ENCODE measurements around the gene MRLN. TPM values are rescaled to one million over a fixed set of nuclear protein-coding genes. Genes with fewer than 3 reads are reported as not detected.

MRLN gene
- total RNA-seq, 4 donors from 2014 or later, result not detected

- no peak for TF ChIP-seq CTCF (IDR thresholded peaks at IDR 0.05)
- ATAC-seq (ENCODE audit: low FRiP score), result no peak
- DNase-seq (ENCODE audit: low spot score), result no peak
These were observed 28.9 kb downstream of the MRLN start for GRCh38 chr10:59724098-59724938.

GRCh38 chr10:59720377-59720776 is 32.9 kb downstream of the MRLN start:
- no peak for ATAC-seq (ENCODE audit: low FRiP score)

DNA sequence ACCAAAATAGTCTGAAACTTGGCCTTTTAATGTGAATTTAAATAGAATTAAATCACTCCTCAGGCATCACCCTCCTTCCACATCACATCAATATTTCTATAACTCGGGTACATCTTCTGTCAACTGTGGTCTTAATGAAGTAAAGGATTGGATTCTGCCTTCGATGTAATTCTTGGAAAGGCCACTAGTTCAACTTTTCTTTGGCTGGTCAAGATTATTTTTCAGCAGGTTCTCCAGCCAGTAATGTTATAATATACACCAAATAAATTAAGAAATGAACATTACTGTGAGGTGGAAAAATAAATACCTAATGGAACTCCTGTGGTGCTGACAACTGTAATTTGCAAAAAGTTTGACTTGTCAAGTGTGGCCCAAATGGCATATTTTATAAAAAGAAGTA is 33.9 kb downstream of the MRLN start:
- no peak for TF ChIP-seq CTCF (IDR thresholded peaks at IDR 0.05)
- DNase-seq (ENCODE audit: low spot score) (no peak), ATAC-seq (ENCODE audit: low FRiP score) (no peak)

More at GRCh38 chr10:59720377-59720776, 32.9 kb downstream of the MRLN start:
- no peak for TF ChIP-seq CTCF (IDR thresholded peaks at IDR 0.05)
- DNase-seq (ENCODE audit: low spot score), result no peak

DNA sequence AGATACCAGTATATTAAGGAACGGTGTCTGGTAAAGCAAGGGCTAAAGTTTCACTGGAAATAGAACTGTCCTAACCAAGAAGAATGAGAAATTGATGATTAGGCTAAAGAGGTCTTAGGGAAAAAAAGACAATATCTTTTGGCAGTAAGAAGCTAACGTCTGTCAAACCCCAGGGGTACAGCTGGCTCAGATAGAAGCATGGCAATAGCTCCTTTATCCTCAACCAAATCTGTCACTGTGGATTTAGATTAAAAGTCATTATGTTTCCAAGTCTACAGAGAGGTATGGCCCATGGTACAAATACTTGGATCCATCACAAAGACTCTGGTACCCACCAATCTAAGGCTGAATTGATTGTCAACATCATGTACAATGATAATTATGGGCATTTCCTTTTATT is 35.0 kb downstream of the MRLN start:
- no peak for TF ChIP-seq CTCF (IDR thresholded peaks at IDR 0.05)
- ATAC-seq (ENCODE audit: low FRiP score) (no peak), DNase-seq (ENCODE audit: low spot score) (no peak)

- ATAC-seq (ENCODE audit: low FRiP score) (no peak), DNase-seq (ENCODE audit: low spot score) (no peak)
- TF ChIP-seq CTCF (IDR thresholded peaks at IDR 0.05), result no peak
These were observed 39.9 kb downstream of the MRLN start for GRCh38 chr10:59713196-59713821.

- DNase-seq (ENCODE audit: low spot score), result no peak
- no peak for ATAC-seq (ENCODE audit: low FRiP score)
- no peak for TF ChIP-seq CTCF (IDR thresholded peaks at IDR 0.05)
These were observed 41.3 kb downstream of the MRLN start for GRCh38 chr10:59711871-59712494.

Data from omental fat pad (tissue), 4 donors.